PC-3 (cell line): ENCODE results near the gene RNU7-1.

Experiments used
- EZH2 ChIP-seq: fragments of 300-600 bp; sonication (generic); IDR thresholded peaks from one replicate; pipeline ENCODE4 v1.6.1; 2017; ENCODE audit warnings: antibody characterized with exemption, mild to moderate bottlenecking, low read length; ENCODE audit not compliant: unreplicated experiment
- EZH2phosphoT487 ChIP-seq: fragments of 300-600 bp; sonication (generic); IDR thresholded peaks from 2 replicates; pipeline ENCODE4 v1.6.1; 2018; ENCODE audit warnings: mild to moderate bottlenecking, antibody characterized with exemption, low read length, borderline replicate concordance
- TF ChIP-seq, protein P1 (sequence below): fragments of 300-600 bp; sonication (generic); conservative IDR thresholded peaks from 2 replicates; pipeline ENCODE4 v1.5.1; 2017; ENCODE audit warnings: antibody characterized with exemption, low read depth, mild to moderate bottlenecking, low read length

DNA sequence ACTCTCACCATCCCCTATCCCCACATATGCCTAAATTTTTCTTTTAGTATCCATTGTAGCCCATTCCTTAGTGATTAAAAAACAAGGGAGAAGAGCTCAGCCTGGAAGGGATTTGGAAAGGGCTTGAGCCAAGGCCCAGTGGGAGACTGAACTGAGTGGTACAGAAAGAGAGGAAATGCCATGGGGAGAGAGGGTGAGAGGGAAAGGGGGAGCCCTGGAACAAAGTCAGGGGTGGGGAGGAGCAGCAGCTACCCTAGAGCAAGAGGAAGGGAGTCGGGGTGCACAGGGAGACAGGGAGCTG, 18.4 kb upstream of the RNU7-1 start:
- no peak for TF ChIP-seq EZH2
- TF ChIP-seq, protein P1, sequence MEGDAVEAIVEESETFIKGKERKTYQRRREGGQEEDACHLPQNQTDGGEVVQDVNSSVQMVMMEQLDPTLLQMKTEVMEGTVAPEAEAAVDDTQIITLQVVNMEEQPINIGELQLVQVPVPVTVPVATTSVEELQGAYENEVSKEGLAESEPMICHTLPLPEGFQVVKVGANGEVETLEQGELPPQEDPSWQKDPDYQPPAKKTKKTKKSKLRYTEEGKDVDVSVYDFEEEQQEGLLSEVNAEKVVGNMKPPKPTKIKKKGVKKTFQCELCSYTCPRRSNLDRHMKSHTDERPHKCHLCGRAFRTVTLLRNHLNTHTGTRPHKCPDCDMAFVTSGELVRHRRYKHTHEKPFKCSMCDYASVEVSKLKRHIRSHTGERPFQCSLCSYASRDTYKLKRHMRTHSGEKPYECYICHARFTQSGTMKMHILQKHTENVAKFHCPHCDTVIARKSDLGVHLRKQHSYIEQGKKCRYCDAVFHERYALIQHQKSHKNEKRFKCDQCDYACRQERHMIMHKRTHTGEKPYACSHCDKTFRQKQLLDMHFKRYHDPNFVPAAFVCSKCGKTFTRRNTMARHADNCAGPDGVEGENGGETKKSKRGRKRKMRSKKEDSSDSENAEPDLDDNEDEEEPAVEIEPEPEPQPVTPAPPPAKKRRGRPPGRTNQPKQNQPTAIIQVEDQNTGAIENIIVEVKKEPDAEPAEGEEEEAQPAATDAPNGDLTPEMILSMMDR = no peak
- TF ChIP-seq EZH2phosphoT487 = no peak
